HEK293 (cell line): Measurements from ENCODE around the gene ACADSB.

Source experiments
- CTCF ChIP-seq: fragments of 450-650 bp; formaldehyde crosslinking; IDR thresholded peaks from 2 replicates; pipeline ENCODE4 v1.5.1; 2016; ENCODE audit warnings: missing biosample characterization, missing genetic modification characterization
- KLF16 ChIP-seq: fragments of 450-650 bp; formaldehyde crosslinking; IDR thresholded peaks from 2 replicates; pipeline ENCODE4 v1.5.1; 2017; ENCODE audit warnings: missing biosample characterization, missing genetic modification characterization
- MEIS1 ChIP-seq: sonication (generic); formaldehyde crosslinking; IDR thresholded peaks from 2 replicates; pipeline ENCODE4 v1.8.1; 2022; ENCODE audit warnings: missing genetic modification reagents, mild to moderate bottlenecking, borderline replicate concordance
- ZBTB10 ChIP-seq: fragments of 450-650 bp; formaldehyde crosslinking; IDR thresholded peaks from 2 replicates; pipeline ENCODE4 v1.5.1; 2016; ENCODE audit warnings: missing biosample characterization, missing genetic modification characterization
- ZFP41 ChIP-seq: fragments of 450-650 bp; formaldehyde crosslinking; IDR thresholded peaks from 2 replicates; pipeline ENCODE4 v1.5.1; 2016; ENCODE audit warnings: missing biosample characterization, missing genetic modification characterization, borderline replicate concordance
- ZNF585B ChIP-seq: fragments of 450-650 bp; formaldehyde crosslinking; IDR thresholded peaks from 2 replicates; pipeline ENCODE4 v1.5.1; 2016; ENCODE audit warnings: missing biosample characterization, missing genetic modification characterization
- ZNF626 ChIP-seq: fragments of 450-650 bp; sonication (Bioruptor Pico); formaldehyde crosslinking; IDR thresholded peaks from 2 replicates; pipeline ENCODE4 v1.5.1; 2018; ENCODE audit warnings: missing biosample characterization, missing genetic modification characterization, inconsistent platforms
- ZNF791 ChIP-seq: fragments of 450-650 bp; formaldehyde crosslinking; IDR thresholded peaks from 2 replicates; pipeline ENCODE4 v1.5.1; 2016; ENCODE audit warnings: missing biosample characterization, missing genetic modification characterization

DNA sequence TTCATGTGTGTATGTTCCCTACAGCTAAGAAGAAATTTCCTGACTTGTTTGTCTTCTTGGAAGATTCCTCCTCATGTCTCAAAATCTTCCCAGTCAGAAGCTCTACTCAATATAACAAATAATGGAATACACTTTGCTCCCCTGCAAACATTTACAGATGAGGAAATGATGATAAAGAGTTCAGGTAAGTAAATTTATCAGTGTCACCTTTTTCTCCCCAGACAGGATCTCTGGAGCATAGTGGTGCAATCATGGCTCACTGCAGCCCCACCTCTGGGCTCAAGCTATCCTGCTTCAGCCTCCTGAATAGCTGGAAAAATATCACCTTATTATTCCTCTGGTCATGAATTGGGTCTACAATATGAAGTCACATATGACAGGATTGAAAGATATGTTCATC, 25.5 kb downstream of the ACADSB start:
- TF ChIP-seq ZFP41 (tag by site-specific recombination) = no peak
- no peak for TF ChIP-seq CTCF (tag by site-specific recombination)
- no peak for TF ChIP-seq ZBTB10 (tag by site-specific recombination)
- TF ChIP-seq ZNF791 = no peak
- TF ChIP-seq KLF16 (tag by site-specific recombination) = no peak
- TF ChIP-seq ZNF626 = no peak
- no peak for TF ChIP-seq MEIS1 (CRISPR knock-in tag)
- TF ChIP-seq ZNF585B (tag by site-specific recombination) = no peak
